HepG2 (cell line): ENCODE measurements around the gene HLCS. TPM values are rescaled to one million over a fixed set of nuclear protein-coding genes. Genes with fewer than 3 reads are reported as not detected.

Experiments used
- ATAC-seq: fragments of 200-7000 bp; cut with Tn5 transposase; 3 replicates; pipeline ENCODE4 v1.9.1; 2020; ENCODE audit warnings: mild to moderate bottlenecking, moderate library complexity
- BruUV-seq: library from RNA; stranded (reverse); fragments of 400-500 nt; replicated peaks from 2 replicates; lab custom pipeline; 2021; lab: Mats Ljungman, UMichigan
- CTCF ChIA-PET: fragments of 300-600 bp; formaldehyde crosslinking; extraction: SDS; loops from one replicate; lab custom pipeline; 2021; ENCODE audit warnings: low total read pairs, inconsistent platforms, low intra/inter-chr PET ratio; lab: Yijun Ruan, JAX
- POLR2A ChIA-PET: fragments of 350-600 bp; sonication (Branson Sonifier 250); formaldehyde crosslinking; loops from one replicate; lab custom pipeline; 2020; ENCODE audit warnings: antibody characterized with exemption, inconsistent platforms; lab: Yijun Ruan, JAX
- DNase-seq: peaks from one replicate; pipeline ENCODE4 v3.0.0-alpha.2; 2015; ENCODE audit warnings: low spot score
- FAIRE-seq: peaks from 3 replicates; lab custom pipeline; 2011; peaks lifted over from hg19 to GRCh38; lab: Jason Lieb, UNC
- H2AFZ ChIP-seq: one replicate; pipeline ENCODE4 v1.6.1; 2011; ENCODE audit warnings: low read length, inconsistent platforms
- H3K27ac ChIP-seq: fragments of 300-600 bp; 3 replicates; pipeline ENCODE4 v1.8.0; 2011; ENCODE audit warnings: mixed run types, mild to moderate bottlenecking, mixed read lengths, low read length, inconsistent platforms; ENCODE audit not compliant: insufficient read depth; ENCODE audit errors: extremely low read length
- H3K27me3 ChIP-seq, 2 experiments: fragments of 200-600 bp in 1 of 2; 2 replicates in 1 of 2; 3 replicates in 1 of 2; pipeline versions ENCODE4 v1.6.0 to v1.8.0; 2011; ENCODE audit warnings: low read length in 2 of 2, mild to moderate bottlenecking in 2 of 2, moderate library complexity in 2 of 2, inconsistent platforms in 1 of 2; ENCODE audit not compliant: insufficient read depth in 2 of 2, control insufficient read depth in 1 of 2
- H3K36me3 ChIP-seq, 2 experiments: fragments of 200-600 bp in 1 of 2; replicated peaks in 1 of 2; 2 replicates in 1 of 2; 3 replicates in 1 of 2; pipeline versions ENCODE4 v1.5.1 to v1.8.0; 2011; ENCODE audit warnings: low read length in 2 of 2, inconsistent platforms in 1 of 2; ENCODE audit not compliant: insufficient read depth in 2 of 2, control insufficient read depth in 1 of 2
- H3K4me1 ChIP-seq: 2 replicates; pipeline ENCODE4 v1.5.1; 2012; ENCODE audit warnings: low read length, inconsistent platforms; ENCODE audit not compliant: insufficient read depth
- H3K4me2 ChIP-seq: 2 replicates; pipeline ENCODE4 v1.6.0; 2011; ENCODE audit warnings: low read depth, low read length, inconsistent platforms
- H3K4me3 ChIP-seq, 3 experiments: fragments of 200-600 bp in 1 of 3; sonication (generic), shearing (Covaris generic) in 1 of 3; replicated peaks in 1 of 3; 2 replicates each; pipeline ENCODE4 v1.5.1; 2011 to 2016; ENCODE audit warnings: low read length in 3 of 3, inconsistent platforms in 2 of 3, low read depth in 2 of 3, mild to moderate bottlenecking in 2 of 3, control low read depth in 1 of 3, mixed read lengths in 1 of 3; ENCODE audit not compliant: insufficient read depth in 1 of 3
- H3K79me2 ChIP-seq: one replicate; pipeline ENCODE4 v1.6.1; 2011; ENCODE audit warnings: low read length, inconsistent platforms; ENCODE audit not compliant: insufficient read depth
- H3K9ac ChIP-seq: 2 replicates; pipeline ENCODE4 v1.6.0; 2011; ENCODE audit warnings: mild to moderate bottlenecking, low read depth, low read length, inconsistent platforms; ENCODE audit not compliant: insufficient read depth
- H3K9me3 ChIP-seq: 2 replicates; pipeline ENCODE4 v1.5.1; 2012; ENCODE audit warnings: mild to moderate bottlenecking, low read length
- H4K20me1 ChIP-seq: 2 replicates; pipeline ENCODE4 v1.6.0; 2011; ENCODE audit warnings: inconsistent platforms, mild to moderate bottlenecking, low read length, moderate library complexity; ENCODE audit not compliant: insufficient read depth
- BCL6 ChIP-seq: IDR thresholded peaks from 2 replicates; pipeline ENCODE4 v1.6.1; 2016; ENCODE audit warnings: missing genetic modification reagents, missing compliant biosample characterization
- FOXA1 ChIP-seq, 2 experiments: fragments of 450-650 bp in 1 of 2; sonication (generic) in 1 of 2; formaldehyde crosslinking in 1 of 2; IDR thresholded peaks; 2 replicates each; pipeline versions ENCODE4 v1.4.0 to v1.6.1; 2016 to 2020; ENCODE audit warnings: missing genetic modification reagents in 1 of 2
- FOXA3 ChIP-seq: IDR thresholded peaks from 2 replicates; pipeline ENCODE4 v1.6.1; 2016; ENCODE audit warnings: missing genetic modification reagents, missing compliant biosample characterization
- HDAC1 ChIP-seq: sonication (generic); formaldehyde crosslinking; IDR thresholded peaks from 2 replicates; pipeline ENCODE4 v1.5.1; 2020; ENCODE audit warnings: mild to moderate bottlenecking, missing genetic modification reagents
- MIXL1 ChIP-seq: IDR thresholded peaks from 2 replicates; pipeline ENCODE4 v1.6.1; 2016
- MXD4 ChIP-seq: IDR thresholded peaks from 2 replicates; pipeline ENCODE4 v1.6.1; 2016; ENCODE audit warnings: mild to moderate bottlenecking, missing biosample characterization, missing genetic modification reagents
- SOX5 ChIP-seq: IDR thresholded peaks from 2 replicates; pipeline ENCODE4 v1.6.1; 2016; ENCODE audit warnings: borderline replicate concordance
- ZFP36L1 ChIP-seq: sonication (generic); formaldehyde crosslinking; IDR thresholded peaks from 2 replicates; pipeline ENCODE4 v1.8.0; 2022; ENCODE audit warnings: mild to moderate bottlenecking, missing genetic modification reagents, moderate library complexity
- ZNF780A ChIP-seq: sonication (generic); formaldehyde crosslinking; IDR thresholded peaks from 2 replicates; pipeline ENCODE4 v1.8.0; 2022; ENCODE audit warnings: mild to moderate bottlenecking, missing genetic modification reagents, moderate library complexity
- WGBS: methylation state at CpG from one replicate; pipeline ENCODE4 v1.1.6; 2017; ENCODE audit warnings: low lambda C conversion rate; 5-methylcytosine and 5-hydroxymethylcytosine counted together
- in situ Hi-C: cut with HindIII; loops from 2 replicates; pipeline ENCODE4 v1.10.0; 2017; ENCODE audit warnings: low pct_unique_long_range_greater_than_20kb; ENCODE audit not compliant: extremely low pct_ligation_motif_present
- intact Hi-C: fragments of 100-400 bp; cut with micrococcal nuclease; formaldehyde crosslinking; loops from one replicate; pipeline ENCODE4 v1.10.0; 2022; ENCODE audit not compliant: unreplicated experiment
- polyA plus RNA-seq, 8 experiments: library from polyadenylated mRNA; depleted of rRNA in 3 of 8; stranded (reverse) in 7 of 8; unstranded in 1 of 8; fragments of >200 nt; fragmentation: Illumina TruSeq in 4 of 8; extraction: Trizol in 4 of 8; gene quantifications; 2 replicates each; pipeline versions ENCODE4 v1.2.1 to v1.2.3, GENCODE V29; 2011 to 2016; ENCODE audit warnings: low read depth in 4 of 8, missing spikeins in 1 of 8, mixed read lengths in 1 of 8; ENCODE audit not compliant: insufficient read depth in 1 of 8
- total RNA-seq, 5 experiments: library from RNA; depleted of rRNA; stranded (reverse); fragments of >200 nt; fragmentation: Illumina TruSeq; extraction: Trizol; gene quantifications; 2 replicates each; pipeline ENCODE4 v1.2.3, GENCODE V29; 2016; ENCODE audit warnings: low read depth in 1 of 5
- TF ChIP-seq, protein P1 (sequence below): sonication (generic); formaldehyde crosslinking; IDR thresholded peaks from 2 replicates; pipeline ENCODE4 v1.4.0; 2020; ENCODE audit warnings: missing genetic modification reagents
- TF ChIP-seq, protein P2 (sequence below): sonication (generic); formaldehyde crosslinking; IDR thresholded peaks from 2 replicates; pipeline ENCODE4 v1.8.0; 2022; ENCODE audit warnings: missing genetic modification reagents, mild to moderate bottlenecking, moderate library complexity, borderline replicate concordance
- TF ChIP-seq, protein P3 (sequence below): sonication (generic); formaldehyde crosslinking; IDR thresholded peaks from 2 replicates; pipeline ENCODE4 v1.5.1; 2020; ENCODE audit warnings: mild to moderate bottlenecking, missing genetic modification reagents, moderate library complexity
- TF ChIP-seq, protein P4 (sequence below): sonication (generic); formaldehyde crosslinking; IDR thresholded peaks from 2 replicates; pipeline ENCODE4 v1.4.0; 2020; ENCODE audit warnings: missing genetic modification reagents

Gene HLCS
- total and polyA plus RNA-seq, 2 of the 13 experiments (the other 11 are each of a cell fraction or from before 2014, with no cell fraction given): 7.9 to 12.3 TPM

DNA sequence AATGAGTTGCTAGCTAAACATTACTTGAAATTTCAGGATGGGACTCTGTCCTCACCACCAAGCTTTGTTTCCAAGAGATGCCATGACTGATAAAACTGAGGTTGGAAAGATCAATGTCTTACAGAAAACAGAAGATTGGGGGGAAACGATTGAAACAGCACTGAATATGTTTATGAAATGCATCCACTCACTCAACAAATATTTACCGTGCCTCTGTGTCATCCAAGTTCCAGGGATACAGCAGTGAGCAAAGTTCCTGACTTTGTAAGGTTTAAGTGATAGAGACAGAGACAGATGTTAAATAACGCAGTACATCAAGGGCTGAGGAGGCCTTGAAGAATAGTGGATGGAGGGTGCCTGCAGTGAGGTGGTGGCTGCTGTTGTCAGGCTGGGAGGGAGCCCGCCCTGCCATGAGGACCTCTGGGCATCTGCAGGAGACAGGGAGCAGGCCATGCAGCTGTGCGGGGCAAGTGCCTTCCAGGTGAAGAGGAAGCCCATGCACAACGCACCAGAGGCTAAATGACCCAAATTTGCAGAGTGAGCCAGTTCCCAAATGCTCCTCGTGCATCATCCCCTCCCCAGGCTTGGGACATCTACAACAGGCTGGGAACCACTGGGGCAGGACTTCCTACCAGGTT lies 108.0 kb downstream of the HLCS start:
- ChIA-PET POLR2A (interaction anchor here (0.9 kb wide), 1 partner anchor 59 kb away, joined by 3 read pairs; no protein-coding TSS in a partner anchor), CTCF (no interaction called here)
- intact Hi-C loops: loop anchor here (10.0 kb wide), 1 partner anchor 224 kb away; no protein-coding TSS in a partner anchor
- ATAC-seq (peak; percentile 48), DNase-seq (peak; percentile 80), FAIRE-seq (peak; percentile 80)
- no peaks in the 10 kb centered on the region for H3K9me3 ChIP-seq
- 5% methylated on average over 5 of the region's 7 CpGs for WGBS
- in situ Hi-C loops: no loop called here
- peak overlapping the region; percentile 34 for H3K9ac ChIP-seq
- peak overlapping the region; percentile 56 for H3K4me2 ChIP-seq
- no peak overlapping the region for H2AFZ ChIP-seq
- no TSS peak for BruUV-seq
- peaks cover 76% of the 10 kb centered on the region for H3K4me1 ChIP-seq
- no peaks in the 10 kb centered on the region for H3K27me3 ChIP-seq
- no peaks in the 10 kb centered on the region for H3K36me3 ChIP-seq
- H3K79me2 ChIP-seq: no peaks in the 10 kb centered on the region
- no peaks in the 10 kb centered on the region for H4K20me1 ChIP-seq
- peak overlapping the region; percentile 75 for H3K27ac ChIP-seq
- H3K4me3 ChIP-seq: peak overlapping the region in 1 of 3 experiments; percentile 9; a peak in 1 of 6 replicates
- TF ChIP-seq, protein P1, sequence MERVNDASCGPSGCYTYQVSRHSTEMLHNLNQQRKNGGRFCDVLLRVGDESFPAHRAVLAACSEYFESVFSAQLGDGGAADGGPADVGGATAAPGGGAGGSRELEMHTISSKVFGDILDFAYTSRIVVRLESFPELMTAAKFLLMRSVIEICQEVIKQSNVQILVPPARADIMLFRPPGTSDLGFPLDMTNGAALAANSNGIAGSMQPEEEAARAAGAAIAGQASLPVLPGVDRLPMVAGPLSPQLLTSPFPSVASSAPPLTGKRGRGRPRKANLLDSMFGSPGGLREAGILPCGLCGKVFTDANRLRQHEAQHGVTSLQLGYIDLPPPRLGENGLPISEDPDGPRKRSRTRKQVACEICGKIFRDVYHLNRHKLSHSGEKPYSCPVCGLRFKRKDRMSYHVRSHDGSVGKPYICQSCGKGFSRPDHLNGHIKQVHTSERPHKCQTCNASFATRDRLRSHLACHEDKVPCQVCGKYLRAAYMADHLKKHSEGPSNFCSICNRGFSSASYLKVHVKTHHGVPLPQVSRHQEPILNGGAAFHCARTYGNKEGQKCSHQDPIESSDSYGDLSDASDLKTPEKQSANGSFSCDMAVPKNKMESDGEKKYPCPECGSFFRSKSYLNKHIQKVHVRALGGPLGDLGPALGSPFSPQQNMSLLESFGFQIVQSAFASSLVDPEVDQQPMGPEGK (CRISPR knock-in tag): peak; percentile 20; the same call in 1 of the 2 replicates
- TF ChIP-seq MIXL1 (peak; percentile 41), BCL6 (CRISPR knock-in tag) (peak; percentile 61), ZNF780A (no peak), FOXA3 (CRISPR knock-in tag) (peak; percentile 84), HDAC1 (CRISPR knock-in tag) (peak; percentile 81), FOXA1 (IDR thresholded peaks at IDR 0.05) (no peak), FOXA1 (CRISPR knock-in tag; IDR thresholded peaks at IDR 0.05) (peak; percentile 50), SOX5 (CRISPR knock-in tag) (peak; percentile 66; the same call in 1 of the 2 replicates), MXD4 (no peak), ZFP36L1 (CRISPR knock-in tag) (no peak)
- TF ChIP-seq, protein P2, sequence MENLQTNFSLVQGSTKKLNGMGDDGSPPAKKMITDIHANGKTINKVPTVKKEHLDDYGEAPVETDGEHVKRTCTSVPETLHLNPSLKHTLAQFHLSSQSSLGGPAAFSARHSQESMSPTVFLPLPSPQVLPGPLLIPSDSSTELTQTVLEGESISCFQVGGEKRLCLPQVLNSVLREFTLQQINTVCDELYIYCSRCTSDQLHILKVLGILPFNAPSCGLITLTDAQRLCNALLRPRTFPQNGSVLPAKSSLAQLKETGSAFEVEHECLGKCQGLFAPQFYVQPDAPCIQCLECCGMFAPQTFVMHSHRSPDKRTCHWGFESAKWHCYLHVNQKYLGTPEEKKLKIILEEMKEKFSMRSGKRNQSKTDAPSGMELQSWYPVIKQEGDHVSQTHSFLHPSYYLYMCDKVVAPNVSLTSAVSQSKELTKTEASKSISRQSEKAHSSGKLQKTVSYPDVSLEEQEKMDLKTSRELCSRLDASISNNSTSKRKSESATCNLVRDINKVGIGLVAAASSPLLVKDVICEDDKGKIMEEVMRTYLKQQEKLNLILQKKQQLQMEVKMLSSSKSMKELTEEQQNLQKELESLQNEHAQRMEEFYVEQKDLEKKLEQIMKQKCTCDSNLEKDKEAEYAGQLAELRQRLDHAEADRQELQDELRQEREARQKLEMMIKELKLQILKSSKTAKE (CRISPR knock-in tag): 0 out of 2 replicates have a peak, but pooled peaks have one; percentile 37
- TF ChIP-seq, protein P3, sequence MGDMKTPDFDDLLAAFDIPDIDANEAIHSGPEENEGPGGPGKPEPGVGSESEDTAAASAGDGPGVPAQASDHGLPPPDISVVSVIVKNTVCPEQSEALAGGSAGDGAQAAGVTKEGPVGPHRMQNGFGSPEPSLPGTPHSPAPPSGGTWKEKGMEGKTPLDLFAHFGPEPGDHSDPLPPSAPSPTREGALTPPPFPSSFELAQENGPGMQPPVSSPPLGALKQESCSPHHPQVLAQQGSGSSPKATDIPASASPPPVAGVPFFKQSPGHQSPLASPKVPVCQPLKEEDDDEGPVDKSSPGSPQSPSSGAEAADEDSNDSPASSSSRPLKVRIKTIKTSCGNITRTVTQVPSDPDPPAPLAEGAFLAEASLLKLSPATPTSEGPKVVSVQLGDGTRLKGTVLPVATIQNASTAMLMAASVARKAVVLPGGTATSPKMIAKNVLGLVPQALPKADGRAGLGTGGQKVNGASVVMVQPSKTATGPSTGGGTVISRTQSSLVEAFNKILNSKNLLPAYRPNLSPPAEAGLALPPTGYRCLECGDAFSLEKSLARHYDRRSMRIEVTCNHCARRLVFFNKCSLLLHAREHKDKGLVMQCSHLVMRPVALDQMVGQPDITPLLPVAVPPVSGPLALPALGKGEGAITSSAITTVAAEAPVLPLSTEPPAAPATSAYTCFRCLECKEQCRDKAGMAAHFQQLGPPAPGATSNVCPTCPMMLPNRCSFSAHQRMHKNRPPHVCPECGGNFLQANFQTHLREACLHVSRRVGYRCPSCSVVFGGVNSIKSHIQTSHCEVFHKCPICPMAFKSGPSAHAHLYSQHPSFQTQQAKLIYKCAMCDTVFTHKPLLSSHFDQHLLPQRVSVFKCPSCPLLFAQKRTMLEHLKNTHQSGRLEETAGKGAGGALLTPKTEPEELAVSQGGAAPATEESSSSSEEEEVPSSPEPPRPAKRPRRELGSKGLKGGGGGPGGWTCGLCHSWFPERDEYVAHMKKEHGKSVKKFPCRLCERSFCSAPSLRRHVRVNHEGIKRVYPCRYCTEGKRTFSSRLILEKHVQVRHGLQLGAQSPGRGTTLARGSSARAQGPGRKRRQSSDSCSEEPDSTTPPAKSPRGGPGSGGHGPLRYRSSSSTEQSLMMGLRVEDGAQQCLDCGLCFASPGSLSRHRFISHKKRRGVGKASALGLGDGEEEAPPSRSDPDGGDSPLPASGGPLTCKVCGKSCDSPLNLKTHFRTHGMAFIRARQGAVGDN (CRISPR knock-in tag): peak; percentile 75
- TF ChIP-seq, protein P4, sequence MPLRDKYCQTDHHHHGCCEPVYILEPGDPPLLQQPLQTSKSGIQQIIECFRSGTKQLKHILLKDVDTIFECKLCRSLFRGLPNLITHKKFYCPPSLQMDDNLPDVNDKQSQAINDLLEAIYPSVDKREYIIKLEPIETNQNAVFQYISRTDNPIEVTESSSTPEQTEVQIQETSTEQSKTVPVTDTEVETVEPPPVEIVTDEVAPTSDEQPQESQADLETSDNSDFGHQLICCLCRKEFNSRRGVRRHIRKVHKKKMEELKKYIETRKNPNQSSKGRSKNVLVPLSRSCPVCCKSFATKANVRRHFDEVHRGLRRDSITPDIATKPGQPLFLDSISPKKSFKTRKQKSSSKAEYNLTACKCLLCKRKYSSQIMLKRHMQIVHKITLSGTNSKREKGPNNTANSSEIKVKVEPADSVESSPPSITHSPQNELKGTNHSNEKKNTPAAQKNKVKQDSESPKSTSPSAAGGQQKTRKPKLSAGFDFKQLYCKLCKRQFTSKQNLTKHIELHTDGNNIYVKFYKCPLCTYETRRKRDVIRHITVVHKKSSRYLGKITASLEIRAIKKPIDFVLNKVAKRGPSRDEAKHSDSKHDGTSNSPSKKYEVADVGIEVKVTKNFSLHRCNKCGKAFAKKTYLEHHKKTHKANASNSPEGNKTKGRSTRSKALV (CRISPR knock-in tag): no peak
